Measurements from ENCODE around the gene SHMT2. TPM values are rescaled to one million over a fixed set of nuclear protein-coding genes. Genes with fewer than 3 reads are reported as not detected.

SHMT2 gene
- total and polyA plus RNA-seq, 2 experiments from 2014 or later, result 125 to 387 TPM

GRCh38 chr12:57255916-57256315 is 26.4 kb downstream of the SHMT2 start:
- DNase-seq (ENCODE audit: low spot score), result no peak
- Histone ChIP-seq H3K79me2 (replicated peaks; ENCODE audit: insufficient read depth) (no peaks in the 10 kb centered on the region), H3K4me2 (no peak overlapping the region), H3K27ac (ENCODE audit: low read depth) (no peak overlapping the region), H3K36me3 (ENCODE audit: insufficient read depth) (no peaks in the 10 kb centered on the region), H3F3A (replicated peaks; ENCODE audit: low read depth) (no peaks in the 10 kb centered on the region; the same call in 1 of the 2 replicates), H4K20me1 (replicated peaks; ENCODE audit: insufficient read depth) (no peaks in the 10 kb centered on the region), H3K27me3 (ENCODE audit: insufficient read depth) (no peaks in the 10 kb centered on the region), H3K4me1 (ENCODE audit: insufficient read depth) (peaks cover 5% of the 10 kb centered on the region), H3K9me2 (ENCODE audit: insufficient read depth) (no peaks in the 10 kb centered on the region), H3K4me3 (no peak overlapping the region), H2AFZ (no peak overlapping the region)
- TF ChIP-seq ZNF462 (CRISPR knock-in tag; IDR thresholded peaks at IDR 0.05), result no peak
- no peak for TF ChIP-seq ZNF114 (CRISPR knock-in tag; IDR thresholded peaks at IDR 0.05)
- no peak for TF ChIP-seq CREB1 (CRISPR knock-in tag; IDR thresholded peaks at IDR 0.05; ENCODE audit: low read depth)
- no peak for TF ChIP-seq JUNB (IDR thresholded peaks at IDR 0.05; ENCODE audit: unreplicated experiment)
- TF ChIP-seq REST (IDR thresholded peaks at IDR 0.05; ENCODE audit: unreplicated experiment), result no peak
- no peak for TF ChIP-seq NANOG (IDR thresholded peaks at IDR 0.05; ENCODE audit: borderline replicate concordance)
- TF ChIP-seq POLR2AphosphoS5 (IDR thresholded peaks at IDR 0.05; ENCODE audit: low read depth), result no peak
- no peak for TF ChIP-seq ZNF331 (CRISPR knock-in tag; IDR thresholded peaks at IDR 0.05; ENCODE audit: low read depth)
- TF ChIP-seq EZH2phosphoT487 (IDR thresholded peaks at IDR 0.05; ENCODE audit: unreplicated experiment), result no peak
- TF ChIP-seq ETS1 (IDR thresholded peaks at IDR 0.05), result no peak
- TF ChIP-seq STAT1 (IDR thresholded peaks at IDR 0.05; ENCODE audit: unreplicated experiment), result no peak
- no peak for TF ChIP-seq CTCF (conservative IDR thresholded peaks at IDR 0.05; ENCODE audit: low read depth in 2 of 2)
- no peak for TF ChIP-seq EZH2 (IDR thresholded peaks at IDR 0.05; ENCODE audit: low read depth, unreplicated experiment)
- peaks cover 8% of the 10 kb centered on the region for H3K4me1 Mint-ChIP-seq
- no peaks in the 10 kb centered on the region for H3K9me3 Mint-ChIP-seq
- no peak for ATAC-seq
- no peaks in the 10 kb centered on the region for H3K27me3 Mint-ChIP-seq (ENCODE audit: insufficient read depth, low read depth, poor library complexity)
- no peak overlapping the region for H3K27ac Mint-ChIP-seq
- no peak overlapping the region for H3K4me3 Mint-ChIP-seq
- H3K36me3 Mint-ChIP-seq (ENCODE audit: low read depth), result peaks cover 5% of the 10 kb centered on the region; the same call in 1 of the 3 replicates
